ENCODE results near the gene CCL20.

DNA sequence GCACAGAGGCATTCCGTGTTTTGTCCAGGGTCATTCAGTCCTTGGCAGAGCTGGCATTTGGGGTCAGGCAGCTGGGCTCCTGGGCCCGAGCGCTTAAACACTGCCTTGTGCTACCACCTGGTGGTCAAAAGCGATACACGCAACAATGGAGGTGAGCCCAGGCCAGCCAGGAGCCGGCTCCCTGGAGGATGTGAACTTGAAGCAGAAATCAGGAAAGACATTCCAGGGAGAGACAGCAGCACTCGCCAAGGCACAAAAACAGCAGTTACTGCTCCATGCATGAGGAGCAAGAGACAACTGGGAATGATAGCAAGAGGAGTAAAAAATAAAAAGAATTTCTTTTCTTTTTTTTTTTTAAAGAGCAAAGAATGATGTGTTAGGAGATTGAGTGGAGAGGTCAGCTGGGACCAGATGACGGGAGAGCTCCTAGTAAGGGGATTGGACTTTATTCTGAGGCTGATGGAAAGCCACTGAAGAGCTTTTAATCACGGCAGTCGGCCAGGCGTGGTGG lies 47.2 kb upstream of the CCL20 start:
- TF ChIP-seq ARNT (IDR thresholded peaks at IDR 0.05) (no peak), SP1 (IDR thresholded peaks at IDR 0.05) (no peak), BHLHE40 (IDR thresholded peaks at IDR 0.05; ENCODE audit: borderline replicate concordance) (no peak), SUZ12 (IDR thresholded peaks at IDR 0.05) (no peak), FOXA1 (IDR thresholded peaks at IDR 0.05) (no peak), L3MBTL2 (conservative IDR thresholded peaks at IDR 0.05) (no peak), FOXK2 (IDR thresholded peaks at IDR 0.05) (no peak)

Measured in HEK293T (cell line).